HEK293 (cell line): ENCODE data around the gene PANK4.

Experiments
- HIC1 ChIP-seq: fragments of 450-650 bp; formaldehyde crosslinking; IDR thresholded peaks from 2 replicates; pipeline ENCODE4 v1.5.1; 2016; ENCODE audit warnings: missing biosample characterization, missing genetic modification characterization
- TF ChIP-seq, protein P1 (sequence below): fragments of 450-650 bp; formaldehyde crosslinking; IDR thresholded peaks from 2 replicates; pipeline ENCODE4 v1.5.1; 2016; ENCODE audit warnings: missing biosample characterization, missing genetic modification characterization
- TF ChIP-seq, protein P2 (sequence below): fragments of 450-650 bp; formaldehyde crosslinking; conservative IDR thresholded peaks from 2 replicates; pipeline ENCODE4 v1.5.1; 2016; ENCODE audit warnings: low read depth, missing biosample characterization, missing genetic modification characterization
- TF ChIP-seq, protein P3 (sequence below): fragments of 450-650 bp; formaldehyde crosslinking; IDR thresholded peaks from 2 replicates; pipeline ENCODE4 v1.5.1; 2016; ENCODE audit warnings: missing biosample characterization, missing genetic modification characterization

DNA sequence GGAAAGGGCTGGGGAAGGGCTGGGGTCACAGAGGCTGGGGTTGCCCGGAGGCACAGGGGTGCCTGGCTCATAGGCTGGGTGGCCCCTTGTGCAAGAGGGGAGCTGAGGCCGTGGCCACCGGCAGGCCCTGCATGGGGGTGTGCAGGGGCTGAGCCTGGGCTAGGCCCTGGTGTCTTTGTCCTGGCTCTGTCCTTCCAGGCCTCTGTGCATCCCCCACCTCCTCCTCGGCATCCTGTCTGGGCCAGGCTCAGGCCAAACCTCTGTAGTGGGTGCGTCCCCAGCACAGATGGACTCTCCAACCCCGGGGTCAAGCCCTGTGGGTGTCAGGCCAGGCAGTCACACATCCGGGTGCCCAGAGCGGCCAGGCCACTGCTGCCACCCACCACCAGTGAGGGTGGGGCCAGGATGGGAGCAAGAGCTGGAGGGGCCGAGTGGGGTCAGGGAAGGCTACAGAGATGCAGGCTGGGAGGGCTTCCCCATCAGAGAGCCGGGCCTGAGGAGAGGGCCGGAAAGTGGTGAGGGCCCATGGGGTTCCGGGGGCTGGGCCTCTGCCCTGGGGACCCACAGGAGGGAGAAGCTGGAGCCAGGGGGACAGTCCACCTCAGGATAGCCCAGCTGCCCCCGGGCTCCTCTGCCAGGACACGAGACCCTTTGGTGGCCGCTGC is 19.4 kb downstream of the PANK4 start:
- TF ChIP-seq, protein P1, sequence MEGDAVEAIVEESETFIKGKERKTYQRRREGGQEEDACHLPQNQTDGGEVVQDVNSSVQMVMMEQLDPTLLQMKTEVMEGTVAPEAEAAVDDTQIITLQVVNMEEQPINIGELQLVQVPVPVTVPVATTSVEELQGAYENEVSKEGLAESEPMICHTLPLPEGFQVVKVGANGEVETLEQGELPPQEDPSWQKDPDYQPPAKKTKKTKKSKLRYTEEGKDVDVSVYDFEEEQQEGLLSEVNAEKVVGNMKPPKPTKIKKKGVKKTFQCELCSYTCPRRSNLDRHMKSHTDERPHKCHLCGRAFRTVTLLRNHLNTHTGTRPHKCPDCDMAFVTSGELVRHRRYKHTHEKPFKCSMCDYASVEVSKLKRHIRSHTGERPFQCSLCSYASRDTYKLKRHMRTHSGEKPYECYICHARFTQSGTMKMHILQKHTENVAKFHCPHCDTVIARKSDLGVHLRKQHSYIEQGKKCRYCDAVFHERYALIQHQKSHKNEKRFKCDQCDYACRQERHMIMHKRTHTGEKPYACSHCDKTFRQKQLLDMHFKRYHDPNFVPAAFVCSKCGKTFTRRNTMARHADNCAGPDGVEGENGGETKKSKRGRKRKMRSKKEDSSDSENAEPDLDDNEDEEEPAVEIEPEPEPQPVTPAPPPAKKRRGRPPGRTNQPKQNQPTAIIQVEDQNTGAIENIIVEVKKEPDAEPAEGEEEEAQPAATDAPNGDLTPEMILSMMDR (tag by site-specific recombination) = no peak
- TF ChIP-seq, protein P2, sequence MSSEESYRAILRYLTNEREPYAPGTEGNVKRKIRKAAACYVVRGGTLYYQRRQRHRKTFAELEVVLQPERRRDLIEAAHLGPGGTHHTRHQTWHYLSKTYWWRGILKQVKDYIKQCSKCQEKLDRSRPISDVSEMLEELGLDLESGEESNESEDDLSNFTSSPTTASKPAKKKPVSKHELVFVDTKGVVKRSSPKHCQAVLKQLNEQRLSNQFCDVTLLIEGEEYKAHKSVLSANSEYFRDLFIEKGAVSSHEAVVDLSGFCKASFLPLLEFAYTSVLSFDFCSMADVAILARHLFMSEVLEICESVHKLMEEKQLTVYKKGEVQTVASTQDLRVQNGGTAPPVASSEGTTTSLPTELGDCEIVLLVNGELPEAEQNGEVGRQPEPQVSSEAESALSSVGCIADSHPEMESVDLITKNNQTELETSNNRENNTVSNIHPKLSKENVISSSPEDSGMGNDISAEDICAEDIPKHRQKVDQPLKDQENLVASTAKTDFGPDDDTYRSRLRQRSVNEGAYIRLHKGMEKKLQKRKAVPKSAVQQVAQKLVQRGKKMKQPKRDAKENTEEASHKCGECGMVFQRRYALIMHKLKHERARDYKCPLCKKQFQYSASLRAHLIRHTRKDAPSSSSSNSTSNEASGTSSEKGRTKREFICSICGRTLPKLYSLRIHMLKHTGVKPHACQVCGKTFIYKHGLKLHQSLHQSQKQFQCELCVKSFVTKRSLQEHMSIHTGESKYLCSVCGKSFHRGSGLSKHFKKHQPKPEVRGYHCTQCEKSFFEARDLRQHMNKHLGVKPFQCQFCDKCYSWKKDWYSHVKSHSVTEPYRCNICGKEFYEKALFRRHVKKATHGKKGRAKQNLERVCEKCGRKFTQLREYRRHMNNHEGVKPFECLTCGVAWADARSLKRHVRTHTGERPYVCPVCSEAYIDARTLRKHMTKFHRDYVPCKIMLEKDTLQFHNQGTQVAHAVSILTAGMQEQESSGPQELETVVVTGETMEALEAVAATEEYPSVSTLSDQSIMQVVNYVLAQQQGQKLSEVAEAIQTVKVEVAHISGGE (tag by site-specific recombination) = no peak
- TF ChIP-seq, protein P3, sequence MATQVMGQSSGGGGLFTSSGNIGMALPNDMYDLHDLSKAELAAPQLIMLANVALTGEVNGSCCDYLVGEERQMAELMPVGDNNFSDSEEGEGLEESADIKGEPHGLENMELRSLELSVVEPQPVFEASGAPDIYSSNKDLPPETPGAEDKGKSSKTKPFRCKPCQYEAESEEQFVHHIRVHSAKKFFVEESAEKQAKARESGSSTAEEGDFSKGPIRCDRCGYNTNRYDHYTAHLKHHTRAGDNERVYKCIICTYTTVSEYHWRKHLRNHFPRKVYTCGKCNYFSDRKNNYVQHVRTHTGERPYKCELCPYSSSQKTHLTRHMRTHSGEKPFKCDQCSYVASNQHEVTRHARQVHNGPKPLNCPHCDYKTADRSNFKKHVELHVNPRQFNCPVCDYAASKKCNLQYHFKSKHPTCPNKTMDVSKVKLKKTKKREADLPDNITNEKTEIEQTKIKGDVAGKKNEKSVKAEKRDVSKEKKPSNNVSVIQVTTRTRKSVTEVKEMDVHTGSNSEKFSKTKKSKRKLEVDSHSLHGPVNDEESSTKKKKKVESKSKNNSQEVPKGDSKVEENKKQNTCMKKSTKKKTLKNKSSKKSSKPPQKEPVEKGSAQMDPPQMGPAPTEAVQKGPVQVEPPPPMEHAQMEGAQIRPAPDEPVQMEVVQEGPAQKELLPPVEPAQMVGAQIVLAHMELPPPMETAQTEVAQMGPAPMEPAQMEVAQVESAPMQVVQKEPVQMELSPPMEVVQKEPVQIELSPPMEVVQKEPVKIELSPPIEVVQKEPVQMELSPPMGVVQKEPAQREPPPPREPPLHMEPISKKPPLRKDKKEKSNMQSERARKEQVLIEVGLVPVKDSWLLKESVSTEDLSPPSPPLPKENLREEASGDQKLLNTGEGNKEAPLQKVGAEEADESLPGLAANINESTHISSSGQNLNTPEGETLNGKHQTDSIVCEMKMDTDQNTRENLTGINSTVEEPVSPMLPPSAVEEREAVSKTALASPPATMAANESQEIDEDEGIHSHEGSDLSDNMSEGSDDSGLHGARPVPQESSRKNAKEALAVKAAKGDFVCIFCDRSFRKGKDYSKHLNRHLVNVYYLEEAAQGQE (tag by site-specific recombination) = no peak
- no peak for TF ChIP-seq HIC1 (tag by site-specific recombination)
